Adrenal gland (tissue), 12 donors: ENCODE results near the gene WASHC4. TPM values are rescaled to one million over a fixed set of nuclear protein-coding genes. Genes with fewer than 3 reads are reported as not detected.
A peak's percentile ranks its signal among the peaks of the same experiment; 100 is the strongest.
"Not testable (repeated sequence)": the region's sequence is repeated elsewhere in the genome, so short reads cannot be mapped to it uniquely, and the experiment has no call there.

Experiments
- DNase-seq, 7 donors: peaks; one replicate each; pipeline ENCODE4 v3.0.0-alpha.2; 2019 to 2020
- H3K27ac ChIP-seq, 5 donors: fragments of 200-600 bp; sonication (generic) in 4 of 5; 1 replicate in 3 of 5; 2 replicates in 2 of 5; pipeline versions ENCODE4 v1.5.1 to v1.8.0; 2016 to 2020; ENCODE audit warnings: mild to moderate bottlenecking in 1 of 5
- H3K27me3 ChIP-seq: fragments of 200-600 bp; 2 replicates; pipeline ENCODE4 v1.8.0; 2021
- H3K36me3 ChIP-seq, 2 donors: fragments of 200-600 bp; replicated peaks in 1 of 2; 1 replicate in 1 of 2; 2 replicates in 1 of 2; pipeline versions ENCODE4 v1.5.1 to v1.8.0; 2018 to 2022
- H3K4me1 ChIP-seq, 2 donors: fragments of 200-600 bp; replicated peaks in 1 of 2; 1 replicate in 1 of 2; 2 replicates in 1 of 2; pipeline versions ENCODE4 v1.5.1 to v1.8.0; 2018 to 2021
- H3K4me3 ChIP-seq, 4 donors: fragments of 200-600 bp; sonication (generic) in 3 of 4; one replicate each; pipeline ENCODE4 v1.5.1; 2016 to 2018
- H3K9me3 ChIP-seq, 3 donors: fragments of 200-600 bp; sonication (generic) in 1 of 3; replicated peaks in 1 of 3; 1 replicate in 2 of 3; 2 replicates in 1 of 3; pipeline versions ENCODE4 v1.5.1 to v1.8.0; 2016 to 2021
- POLR2A ChIP-seq, 2 donors: fragments of 450-650 bp; IDR thresholded peaks; one replicate each; pipeline ENCODE4 v1.6.1; 2017; ENCODE audit warnings: antibody characterized with exemption in 2 of 2, mild to moderate bottlenecking in 2 of 2, moderate library complexity in 1 of 2
- WGBS, 4 donors: extraction: QIAGEN DNeasy Blood & Tissue Kit in 2 of 4; methylation state at CpG; one replicate each; pipeline versions ENCODE4 v1.1.5 to v1.1.7; 2013 to 2017; 5-methylcytosine and 5-hydroxymethylcytosine counted together
- intact Hi-C, 2 donors: fragments of 100-400 bp; cut with DNase I; formaldehyde crosslinking; loops; one replicate each; pipeline versions ENCODE4 v1.14.1 to v1.15.0; 2022 to 2023
- polyA plus RNA-seq, 3 donors: library from polyadenylated mRNA; stranded (reverse); fragments of 200-250 nt in 2 of 3; fragments of 350-450 nt in 1 of 3; fragmentation: Illumina TruSeq in 1 of 3; extraction: RNeasy Lipid Tissue Mini Kit (QIAGEN cat#74804) in 1 of 3; gene quantifications; one replicate each; pipeline ENCODE4 v1.2.3, GENCODE V29; 2013 to 2014
- total RNA-seq, 9 donors: library from RNA; depleted of rRNA in 4 of 9; stranded (reverse); fragments of >200 nt in 4 of 9; fragments of 120-200 nt in 1 of 9; fragmentation: NEBNext Ultra II Directional in 1 of 9; extraction: Animal tissue kit (Norgen Biotek cat#: 25700) in 1 of 9; gene quantifications; one replicate each; pipeline versions ENCODE4 v1.1.0 to v1.2.4, GENCODE V29; 2013 to 2023
- TF ChIP-seq, protein P1 (sequence below), 6 experiments: fragments of 450-650 bp in 4 of 6; fragments of 200-600 bp in 2 of 6; sonication (generic) in 1 of 6; IDR thresholded peaks; 1 replicate in 5 of 6; 2 replicates in 1 of 6; pipeline versions ENCODE4 v1.5.1 to v1.8.0; 2016 to 2021; ENCODE audit warnings: antibody characterized with exemption in 6 of 6, mild to moderate bottlenecking in 2 of 6, moderate library complexity in 1 of 6
- donor health status: healthy with polysubstance abuse.
- donor health status: Bipolar disorder and iron deficiency.
- donor health status: DM: yes; HTN: yes; CAD: no.
- donor health status: DM: no; HTN: no; CAD: no.
- donor health status: DM: no; HTN: no; CAD: no.
- donor health status: DM: yes; HTN: yes; CAD: no.

The WASHC4 gene
- total and polyA plus RNA-seq, 12 donors: 17.8 to 90.6 (median 52.8) TPM

DNA sequence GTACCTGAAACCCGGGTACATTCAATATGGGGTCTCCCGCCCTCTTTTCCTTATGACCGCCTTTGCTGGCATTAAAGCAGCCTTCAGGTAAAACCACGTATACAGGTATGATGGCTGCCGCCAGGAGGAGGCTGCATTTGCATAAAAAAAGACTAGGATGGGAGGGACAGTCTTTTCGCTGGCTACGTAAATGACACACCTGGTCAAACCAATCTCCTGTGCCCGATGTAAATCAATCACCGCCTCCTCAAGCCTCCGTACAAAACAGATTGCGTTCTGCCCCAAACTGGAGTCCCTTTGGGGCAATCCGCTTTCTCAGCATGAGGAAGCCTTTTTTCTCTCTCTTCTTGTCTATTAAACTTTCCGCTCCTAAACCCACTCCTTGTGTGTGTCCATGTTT lies 15.2 kb upstream of the WASHC4 start:
- 42 to 53% (median 53%) methylated on average over 13 of the region's 13 CpGs for WGBS, 4 donors
- Histone ChIP-seq H3K27ac (no peak overlapping the region), H3K4me3 (no peak overlapping the region), H3K27me3 (no peaks in the 10 kb centered on the region), H3K36me3 (no peaks in the 10 kb centered on the region), H3K4me1 (no peaks in the 10 kb centered on the region), H3K9me3 (no peaks in the 10 kb centered on the region)
- DNase-seq: no peak
- intact Hi-C loops: no loop called here
- TF ChIP-seq, protein P1, sequence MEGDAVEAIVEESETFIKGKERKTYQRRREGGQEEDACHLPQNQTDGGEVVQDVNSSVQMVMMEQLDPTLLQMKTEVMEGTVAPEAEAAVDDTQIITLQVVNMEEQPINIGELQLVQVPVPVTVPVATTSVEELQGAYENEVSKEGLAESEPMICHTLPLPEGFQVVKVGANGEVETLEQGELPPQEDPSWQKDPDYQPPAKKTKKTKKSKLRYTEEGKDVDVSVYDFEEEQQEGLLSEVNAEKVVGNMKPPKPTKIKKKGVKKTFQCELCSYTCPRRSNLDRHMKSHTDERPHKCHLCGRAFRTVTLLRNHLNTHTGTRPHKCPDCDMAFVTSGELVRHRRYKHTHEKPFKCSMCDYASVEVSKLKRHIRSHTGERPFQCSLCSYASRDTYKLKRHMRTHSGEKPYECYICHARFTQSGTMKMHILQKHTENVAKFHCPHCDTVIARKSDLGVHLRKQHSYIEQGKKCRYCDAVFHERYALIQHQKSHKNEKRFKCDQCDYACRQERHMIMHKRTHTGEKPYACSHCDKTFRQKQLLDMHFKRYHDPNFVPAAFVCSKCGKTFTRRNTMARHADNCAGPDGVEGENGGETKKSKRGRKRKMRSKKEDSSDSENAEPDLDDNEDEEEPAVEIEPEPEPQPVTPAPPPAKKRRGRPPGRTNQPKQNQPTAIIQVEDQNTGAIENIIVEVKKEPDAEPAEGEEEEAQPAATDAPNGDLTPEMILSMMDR (IDR thresholded peaks at IDR 0.05): no peak
- TF ChIP-seq POLR2A (IDR thresholded peaks at IDR 0.05): no peak

GRCh38 chr12:105095338-105095737 lies 12.2 kb upstream of the WASHC4 start:
- 86 to 92% (median 89%) methylated on average over 5 of the region's 5 CpGs for WGBS, 4 donors
- H3K4me1 ChIP-seq, H3K27me3 ChIP-seq, H3K9me3 ChIP-seq, intact Hi-C loops, DNase-seq, H3K27ac ChIP-seq, H3K36me3 ChIP-seq, H3K4me3 ChIP-seq: not testable (repeated sequence)

GRCh38 chr12:105099356-105099755 lies 8.2 kb upstream of the WASHC4 start:
- Histone ChIP-seq H3K4me3 (no peak overlapping the region), H3K36me3 (no peaks in the 10 kb centered on the region), H3K27ac (no peak overlapping the region), H3K9me3 (no peaks in the 10 kb centered on the region), H3K4me1 (no peaks in the 10 kb centered on the region), H3K27me3 (no peaks in the 10 kb centered on the region)
- intact Hi-C loops: no loop called here
- 89 to 94% (median 92%) methylated on average over 1 of the region's 1 CpG for WGBS, 4 donors
- no peak for DNase-seq
- TF ChIP-seq, protein P1 (IDR thresholded peaks at IDR 0.05): no peak
- TF ChIP-seq POLR2A (IDR thresholded peaks at IDR 0.05): no peak

DNA sequence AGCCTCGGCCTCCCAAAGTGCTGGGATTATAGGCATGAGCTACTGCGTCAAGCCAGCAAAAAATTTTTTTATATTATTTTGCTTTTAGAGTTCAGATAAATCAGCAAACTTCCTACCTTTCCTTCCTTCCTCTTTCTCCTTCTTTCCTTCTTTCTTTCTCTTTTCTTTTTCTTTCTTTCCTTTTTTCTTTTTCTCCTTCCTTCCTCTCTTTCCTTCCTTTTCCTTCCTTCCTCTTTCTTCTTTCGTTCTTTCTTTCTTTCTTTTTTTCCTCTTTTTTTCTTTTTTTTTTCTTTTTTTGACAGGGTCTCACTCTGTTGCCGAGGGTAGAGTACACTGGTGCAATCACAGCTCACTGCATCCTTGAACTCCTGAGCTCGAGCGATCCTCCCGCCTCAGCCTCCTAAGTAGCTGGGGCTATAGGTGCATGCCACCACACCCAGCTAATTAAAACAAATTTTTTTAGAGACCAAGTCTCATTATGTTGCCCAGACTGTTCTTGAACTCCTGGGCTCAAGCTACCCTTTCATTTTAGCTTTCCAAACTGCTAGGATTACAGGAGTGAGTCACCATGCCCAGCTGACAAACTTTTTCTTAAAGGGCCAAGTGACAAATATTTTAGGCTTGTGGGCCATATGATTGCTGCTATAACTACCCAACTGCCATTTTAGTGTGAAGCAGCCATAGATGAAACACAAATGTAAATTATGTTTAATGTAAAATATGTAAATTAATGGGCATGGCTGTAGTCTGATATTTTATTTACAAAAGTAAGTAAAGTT lies 7.1 kb upstream of the WASHC4 start:
- H3K27ac ChIP-seq: no peak overlapping the region
- DNase-seq: peak in 1 of 7 donors; percentile 14
- no peak for TF ChIP-seq POLR2A (IDR thresholded peaks at IDR 0.05)
- TF ChIP-seq, protein P1 (IDR thresholded peaks at IDR 0.05): no peak
- no peaks in the 10 kb centered on the region for H3K9me3 ChIP-seq
- H3K27me3 ChIP-seq: no peaks in the 10 kb centered on the region
- 70 to 77% (median 75%) methylated on average over 7 of the region's 7 CpGs for WGBS, 4 donors
- intact Hi-C loops: no loop called here
- no peaks in the 10 kb centered on the region for H3K4me1 ChIP-seq
- peak overlapping the region in 1 of 4 donors; percentile 22 for H3K4me3 ChIP-seq
- no peaks in the 10 kb centered on the region for H3K36me3 ChIP-seq

DNA sequence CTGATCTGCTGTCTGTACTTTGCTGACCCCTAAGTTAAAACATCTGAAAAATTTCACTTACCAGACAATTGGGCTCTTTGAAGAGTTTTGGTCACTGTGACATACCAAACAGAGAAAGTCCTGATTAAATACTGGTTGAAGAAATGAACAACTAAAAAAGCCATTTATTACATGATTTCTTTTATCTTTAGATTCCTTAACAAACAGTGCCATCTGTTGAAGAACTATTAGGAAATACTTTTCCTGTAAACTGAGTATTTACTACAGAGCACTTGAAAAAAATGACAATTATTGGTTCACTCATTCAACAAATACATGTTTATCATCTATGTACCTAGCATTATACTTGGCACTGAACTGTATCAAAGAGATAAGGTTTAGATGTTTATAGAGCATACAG lies 6.5 kb upstream of the WASHC4 start:
- no peak overlapping the region for H3K27ac ChIP-seq
- H3K4me3 ChIP-seq: no peak overlapping the region
- H3K36me3 ChIP-seq: no peaks in the 10 kb centered on the region
- H3K4me1 ChIP-seq: no peaks in the 10 kb centered on the region
- TF ChIP-seq, protein P1 (IDR thresholded peaks at IDR 0.05): peak in 1 of 6 experiments; percentile 15
- no peak for TF ChIP-seq POLR2A (IDR thresholded peaks at IDR 0.05)
- no peaks in the 10 kb centered on the region for H3K27me3 ChIP-seq
- intact Hi-C loops: no loop called here
- no peaks in the 10 kb centered on the region for H3K9me3 ChIP-seq
- DNase-seq: no peak
